Endothelial cell of umbilical vein (primary cell): ENCODE measurements around the gene CACNA1C. TPM values are rescaled to one million over a fixed set of nuclear protein-coding genes. Genes with fewer than 3 reads are reported as not detected.

Source experiments
- BruUV-seq: library from RNA; stranded (reverse); fragments of 400-500 nt; replicated peaks from 2 replicates; lab custom pipeline; 2021; lab: Mats Ljungman, UMichigan
- CTCF ChIA-PET: fragments of 300-600, 350-600 bp; sonication (Branson Sonifier 250); formaldehyde crosslinking; loops from one replicate; lab custom pipeline; 2021; ENCODE audit warnings: antibody characterized with exemption, inconsistent platforms; lab: Charles Lee
- POLR2A ChIA-PET: fragments of 300-600, 350-600 bp; sonication (Branson Sonifier 250); formaldehyde crosslinking; loops from one replicate; lab custom pipeline; 2021; ENCODE audit warnings: antibody characterized with exemption, inconsistent platforms; lab: Charles Lee
- DNase-seq: peaks from one replicate; pipeline ENCODE4 v3.0.0-alpha.2; 2011; ENCODE audit warnings: low read depth, low spot score
- FAIRE-seq: peaks from 2 replicates; lab custom pipeline; 2011; peaks lifted over from hg19 to GRCh38; lab: Jason Lieb, UNC
- H2AFZ ChIP-seq: 2 replicates; pipeline ENCODE4 v1.6.0; 2012; ENCODE audit warnings: low read depth, low read length, control low read depth, inconsistent platforms
- H3K27ac ChIP-seq: 2 replicates; pipeline ENCODE4 v1.5.1; 2011; ENCODE audit warnings: low read depth, mild to moderate bottlenecking, control low read depth, low read length, moderate library complexity; ENCODE audit not compliant: insufficient read depth
- H3K27me3 ChIP-seq, 2 experiments: 2 replicates each; pipeline versions ENCODE4 v1.6.0 to v1.6.1; 2011; ENCODE audit warnings: low read length in 2 of 2, mixed read lengths in 1 of 2; ENCODE audit not compliant: control insufficient read depth in 2 of 2, insufficient read depth in 2 of 2
- H3K36me3 ChIP-seq, 2 experiments: 2 replicates in 1 of 2; 3 replicates in 1 of 2; pipeline ENCODE4 v1.5.1; 2011; ENCODE audit warnings: low read length in 2 of 2, mild to moderate bottlenecking in 1 of 2, moderate library complexity in 1 of 2; ENCODE audit not compliant: control insufficient read depth in 2 of 2, insufficient read depth in 2 of 2; ENCODE audit errors: extremely low read depth in 1 of 2
- H3K4me1 ChIP-seq: 3 replicates; pipeline ENCODE4 v1.5.1; 2011; ENCODE audit warnings: mild to moderate bottlenecking, low read length; ENCODE audit not compliant: control insufficient read depth, insufficient read depth; ENCODE audit errors: extremely low read depth
- H3K4me2 ChIP-seq: 2 replicates; pipeline ENCODE4 v1.6.1; 2011; ENCODE audit warnings: low read length, control low read depth, mixed read lengths; ENCODE audit not compliant: insufficient read depth
- H3K4me3 ChIP-seq, 3 experiments: fragments of 200-600 bp in 1 of 3; sonication (generic), shearing (Covaris generic) in 1 of 3; replicated peaks in 1 of 3; 2 replicates each; pipeline ENCODE4 v1.5.1; 2011 to 2016; ENCODE audit warnings: control low read depth in 3 of 3, low read length in 3 of 3, mild to moderate bottlenecking in 2 of 3, inconsistent platforms in 1 of 3, low read depth in 1 of 3, moderate library complexity in 1 of 3; ENCODE audit not compliant: insufficient read depth in 1 of 3
- H3K79me2 ChIP-seq: 2 replicates; pipeline ENCODE4 v1.6.0; 2012; ENCODE audit warnings: low read length, inconsistent platforms; ENCODE audit not compliant: control insufficient read depth, insufficient read depth
- H3K9ac ChIP-seq: replicated peaks from 2 replicates; pipeline ENCODE3; 2011; ENCODE audit warnings: low read length, control low read depth; ENCODE audit not compliant: insufficient read depth; ENCODE audit errors: extremely low read depth
- H3K9me1 ChIP-seq: replicated peaks from 3 replicates; pipeline ENCODE4 v1.6.0; 2011; ENCODE audit warnings: mild to moderate bottlenecking, low read length; ENCODE audit not compliant: control insufficient read depth, insufficient read depth; ENCODE audit errors: extremely low read depth
- H3K9me3 ChIP-seq: replicated peaks from 2 replicates; pipeline ENCODE4 v1.5.1; 2012; ENCODE audit warnings: low read length, inconsistent platforms; ENCODE audit not compliant: control insufficient read depth, insufficient read depth
- H4K20me1 ChIP-seq: replicated peaks from 2 replicates; pipeline ENCODE3; 2011; ENCODE audit warnings: mild to moderate bottlenecking, low read length; ENCODE audit not compliant: control insufficient read depth, insufficient read depth; ENCODE audit errors: extremely low read depth
- EZH2 ChIP-seq: IDR thresholded peaks from 2 replicates; pipeline ENCODE4 v1.6.1; 2012; ENCODE audit warnings: borderline replicate concordance, low read depth, mild to moderate bottlenecking, moderate library complexity, low read length, inconsistent platforms; ENCODE audit not compliant: severe bottlenecking
- GATA2 ChIP-seq: IDR thresholded peaks from 2 replicates; pipeline ENCODE4 v1.7.0; 2011; ENCODE audit warnings: low read depth, mild to moderate bottlenecking, moderate library complexity, mixed read lengths, low read length; ENCODE audit not compliant: insufficient read length, insufficient read depth
- MYC ChIP-seq: IDR thresholded peaks from one replicate; pipeline ENCODE4 v1.6.1; 2011; ENCODE audit warnings: mild to moderate bottlenecking, low read depth, low read length
- POLR2A ChIP-seq: IDR thresholded peaks from 2 replicates; pipeline ENCODE4 v1.6.1; 2012; ENCODE audit warnings: low read depth, mild to moderate bottlenecking, control low read depth, low read length
- dilution Hi-C: fragments of 300-500 bp; cut with MboI; formaldehyde crosslinking; loops from one replicate; pipeline ENCODE4 v1.15.0; 2019; ENCODE audit warnings: low sequenced_read_pairs; ENCODE audit not compliant: extremely low pct_ligation_motif_present
- intact Hi-C: fragments of 100-400 bp; cut with micrococcal nuclease; formaldehyde crosslinking; loops from one replicate; pipeline ENCODE4 v1.10.0; 2022
- polyA plus RNA-seq, 4 experiments: library from polyadenylated mRNA; depleted of rRNA in 3 of 4; stranded (reverse) in 3 of 4; unstranded in 1 of 4; fragments of >200 nt; gene quantifications; 2 replicates each; pipeline versions ENCODE4 v1.2.1 to v1.2.3, GENCODE V29; 2011 to 2012; ENCODE audit warnings: missing spikeins in 1 of 4
- total RNA-seq: library from RNA; stranded (reverse); gene quantifications from 2 replicates; pipeline ENCODE4 v1.2.3, GENCODE V29; 2021
- TF ChIP-seq, protein P1 (sequence below), 2 donors: IDR thresholded peaks; 1 replicate in 1 of 2; 2 replicates in 1 of 2; pipeline ENCODE4 v1.5.1; 2011; ENCODE audit warnings: low read length in 2 of 2, mild to moderate bottlenecking in 2 of 2, moderate library complexity in 2 of 2, control low read depth in 1 of 2, inconsistent platforms in 1 of 2, low read depth in 1 of 2; ENCODE audit not compliant: insufficient read depth in 1 of 2; ENCODE audit errors: extremely low read depth in 1 of 2

The CACNA1C gene
- total and polyA plus RNA-seq, 2 donors (not counting 3 experiments of a cell fraction or from before 2014, with no cell fraction given), result not detected

DNA sequence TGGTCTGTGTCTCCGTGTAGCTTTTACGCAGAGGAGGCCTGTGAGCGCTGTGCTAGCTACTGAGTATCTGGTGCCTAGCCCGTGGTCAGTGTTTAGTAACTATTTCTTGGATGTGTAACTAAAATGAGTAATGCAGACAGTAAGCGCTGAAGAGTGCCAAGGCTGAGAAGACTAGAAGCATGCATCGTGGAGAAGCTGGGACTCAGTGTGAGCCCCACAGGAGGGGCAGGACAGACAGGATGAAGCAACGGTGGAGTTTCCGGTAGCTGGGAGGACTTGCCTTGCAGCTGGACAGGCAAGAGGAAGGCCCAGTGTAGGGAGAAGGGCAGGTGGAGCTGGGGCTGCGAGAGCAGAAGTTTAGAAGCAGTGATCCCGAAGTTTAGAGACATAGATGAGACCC, 508.6 kb downstream of the CACNA1C start:
- Histone ChIP-seq H4K20me1 (no peaks in the 10 kb centered on the region), H3K9me1 (no peaks in the 10 kb centered on the region), H3K4me2 (no peak overlapping the region), H3K4me1 (no peaks in the 10 kb centered on the region), H3K79me2 (no peaks in the 10 kb centered on the region), H3K36me3 (no peaks in the 10 kb centered on the region), H3K4me3 (no peak overlapping the region), H3K9ac (no peak overlapping the region), H3K27ac (no peak overlapping the region), H3K9me3 (no peaks in the 10 kb centered on the region), H2AFZ (no peak overlapping the region), H3K27me3 (peaks cover 0 to 2% of the 10 kb centered on the region in 2 experiments)
- ChIA-PET POLR2A (no interaction called here), CTCF (interaction anchor here (1.6 kb wide), 1 partner anchor 22 kb away, joined by 3 read pairs; no protein-coding TSS in a partner anchor)
- intact Hi-C loops, result no loop called here
- BruUV-seq, result no TSS peak
- FAIRE-seq (no peak), DNase-seq (no peak)
- dilution Hi-C loops, result no loop called here
- TF ChIP-seq, protein P1, sequence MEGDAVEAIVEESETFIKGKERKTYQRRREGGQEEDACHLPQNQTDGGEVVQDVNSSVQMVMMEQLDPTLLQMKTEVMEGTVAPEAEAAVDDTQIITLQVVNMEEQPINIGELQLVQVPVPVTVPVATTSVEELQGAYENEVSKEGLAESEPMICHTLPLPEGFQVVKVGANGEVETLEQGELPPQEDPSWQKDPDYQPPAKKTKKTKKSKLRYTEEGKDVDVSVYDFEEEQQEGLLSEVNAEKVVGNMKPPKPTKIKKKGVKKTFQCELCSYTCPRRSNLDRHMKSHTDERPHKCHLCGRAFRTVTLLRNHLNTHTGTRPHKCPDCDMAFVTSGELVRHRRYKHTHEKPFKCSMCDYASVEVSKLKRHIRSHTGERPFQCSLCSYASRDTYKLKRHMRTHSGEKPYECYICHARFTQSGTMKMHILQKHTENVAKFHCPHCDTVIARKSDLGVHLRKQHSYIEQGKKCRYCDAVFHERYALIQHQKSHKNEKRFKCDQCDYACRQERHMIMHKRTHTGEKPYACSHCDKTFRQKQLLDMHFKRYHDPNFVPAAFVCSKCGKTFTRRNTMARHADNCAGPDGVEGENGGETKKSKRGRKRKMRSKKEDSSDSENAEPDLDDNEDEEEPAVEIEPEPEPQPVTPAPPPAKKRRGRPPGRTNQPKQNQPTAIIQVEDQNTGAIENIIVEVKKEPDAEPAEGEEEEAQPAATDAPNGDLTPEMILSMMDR (IDR thresholded peaks at IDR 0.05; ENCODE audit: extremely low read depth in 1 of 2, insufficient read depth in 1 of 2, low read depth in 1 of 2, low read length in 2 of 2), result no peak
- TF ChIP-seq EZH2 (no peak), GATA2 (no peak), MYC (no peak), POLR2A (no peak)

DNA sequence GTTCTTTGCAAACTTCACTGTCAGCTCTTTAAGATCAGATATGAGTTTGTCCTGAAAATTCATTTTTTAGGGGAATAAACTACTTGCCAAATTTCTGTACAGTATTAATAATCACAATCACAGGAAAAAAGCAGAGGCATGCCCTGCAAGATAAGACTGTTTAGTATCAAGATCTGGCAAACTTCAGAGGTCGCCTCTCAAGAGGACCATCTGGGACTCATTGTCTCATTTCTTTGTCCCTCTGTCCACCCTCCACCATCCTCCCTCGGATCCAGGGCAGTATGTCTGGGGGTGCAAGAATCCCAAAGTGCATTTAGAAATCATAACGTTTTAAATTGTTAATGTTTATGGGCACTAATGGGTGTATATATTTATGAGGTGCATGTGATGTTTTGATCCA, 509.6 kb downstream of the CACNA1C start:
- no TSS peak for BruUV-seq
- dilution Hi-C loops (no loop called here), intact Hi-C loops (no loop called here)
- H3K9ac ChIP-seq, result no peak overlapping the region
- H2AFZ ChIP-seq, result no peak overlapping the region
- H3K36me3 ChIP-seq, result no peaks in the 10 kb centered on the region
- no peaks in the 10 kb centered on the region for H3K9me3 ChIP-seq
- H3K9me1 ChIP-seq, result no peaks in the 10 kb centered on the region
- CTCF ChIA-PET, result interaction anchor here (1.6 kb wide), 1 partner anchor 21 kb away, joined by 3 read pairs; no protein-coding TSS in a partner anchor
- no peak for TF ChIP-seq MYC
- TF ChIP-seq, protein P1 (IDR thresholded peaks at IDR 0.05; ENCODE audit: extremely low read depth in 1 of 2, insufficient read depth in 1 of 2, low read depth in 1 of 2, low read length in 2 of 2), result no peak
- TF ChIP-seq EZH2, result no peak
- no peak overlapping the region for H3K4me2 ChIP-seq
- peaks cover 0 to 2% of the 10 kb centered on the region in 2 experiments for H3K27me3 ChIP-seq
- no peaks in the 10 kb centered on the region for H4K20me1 ChIP-seq
- no peak overlapping the region for H3K27ac ChIP-seq
- H3K79me2 ChIP-seq, result no peaks in the 10 kb centered on the region
- DNase-seq (no peak), FAIRE-seq (no peak)
- H3K4me3 ChIP-seq, result no peak overlapping the region
- no peaks in the 10 kb centered on the region for H3K4me1 ChIP-seq
- POLR2A ChIA-PET, result no interaction called here
